ENCODE data around the gene SH2D1A. TPM values are rescaled to one million over a fixed set of nuclear protein-coding genes. Genes with fewer than 3 reads are reported as not detected.

Gene SH2D1A
- total RNA-seq, 3 donors from 2014 or later = 27.5 to 44.7 (median 40.5) TPM

DNA sequence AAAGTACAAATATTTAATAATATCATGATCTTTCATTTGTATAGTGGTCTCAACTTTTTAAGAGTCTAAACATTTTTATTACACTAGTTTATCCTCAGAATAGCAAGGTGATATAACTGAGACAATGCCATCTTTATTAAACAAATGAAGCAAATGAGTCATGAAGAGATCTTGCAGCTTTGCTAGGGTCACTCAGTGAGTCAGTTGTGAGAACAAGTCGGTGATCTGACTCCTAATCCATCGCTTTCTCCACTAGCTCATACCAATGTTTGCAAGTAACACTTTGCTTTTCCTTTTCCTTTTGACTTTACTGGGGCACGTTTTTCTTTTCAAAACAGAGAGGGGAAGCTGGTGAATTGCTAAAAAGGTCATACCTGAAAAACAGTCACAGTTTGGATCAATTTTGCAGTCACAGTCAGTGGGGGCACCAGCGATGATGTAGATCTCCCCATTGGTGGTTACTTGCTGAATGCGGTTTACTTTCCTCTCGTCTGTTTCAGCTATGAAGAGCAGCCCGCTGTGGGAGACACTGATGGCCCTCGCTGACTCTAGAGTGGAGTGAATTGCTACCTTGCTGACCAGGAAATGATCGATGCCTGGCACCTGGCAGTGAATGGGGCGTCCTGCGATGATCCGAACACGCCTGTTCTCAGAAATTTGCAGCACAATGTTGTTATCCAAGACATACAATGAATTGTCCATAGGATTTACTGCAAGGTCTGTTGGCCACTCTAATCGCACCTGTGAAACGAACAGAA is 75.7 kb downstream of the SH2D1A start:
- peaks cover 17% of the 10 kb centered on the region for H3K36me3 Mint-ChIP-seq (ENCODE audit: insufficient read depth)
- DNase-seq (no peak), ATAC-seq (no peak)
- peaks cover 10% of the 10 kb centered on the region for H3K9me3 Mint-ChIP-seq
- H3K4me1 Mint-ChIP-seq (ENCODE audit: low read depth) = no peaks in the 10 kb centered on the region
- no peak overlapping the region for H3K4me3 Mint-ChIP-seq
- no peaks in the 10 kb centered on the region for H3K27me3 Mint-ChIP-seq (ENCODE audit: low read depth)

Other genes starting within 250 kb of the SH2D1A start
- not detected for gene TEX13D, start 13.9 kb upstream of the SH2D1A start, total RNA-seq